H9 (cell line): ENCODE data around the gene TNFRSF21. TPM values are rescaled to one million over a fixed set of nuclear protein-coding genes. Genes with fewer than 3 reads are reported as not detected.

Source experiments
- DNase-seq: peaks from one replicate; pipeline ENCODE4 v3.0.0-alpha.2; 2017
- H2AFZ ChIP-seq: one replicate; pipeline ENCODE4 v1.6.1; 2013; ENCODE audit warnings: mild to moderate bottlenecking, low read length, control low read depth, moderate library complexity
- H2AK5ac ChIP-seq: 2 replicates; pipeline ENCODE4 v1.6.1; 2013; ENCODE audit warnings: low read length, control low read depth, mixed read lengths; ENCODE audit not compliant: insufficient read length
- H2BK120ac ChIP-seq: one replicate; pipeline ENCODE4 v1.6.1; 2013; ENCODE audit warnings: low read depth, mild to moderate bottlenecking, low read length, control low read depth, inconsistent platforms; ENCODE audit not compliant: poor library complexity, severe bottlenecking
- H2BK12ac ChIP-seq: 2 replicates; pipeline ENCODE4 v1.6.1; 2013; ENCODE audit warnings: low read length, control low read depth, mixed read lengths, low read depth; ENCODE audit not compliant: insufficient read length
- H2BK15ac ChIP-seq: 2 replicates; pipeline ENCODE4 v1.6.1; 2013; ENCODE audit warnings: low read depth, low read length, control low read depth
- H2BK20ac ChIP-seq: one replicate; pipeline ENCODE4 v1.6.1; 2013; ENCODE audit warnings: low read depth, mild to moderate bottlenecking, low read length, control low read depth, inconsistent platforms; ENCODE audit not compliant: poor library complexity, severe bottlenecking
- H2BK5ac ChIP-seq: 2 replicates; pipeline ENCODE4 v1.6.1; 2013; ENCODE audit warnings: low read length, control low read depth, mixed read lengths; ENCODE audit not compliant: insufficient read length
- H3K14ac ChIP-seq: 2 replicates; pipeline ENCODE4 v1.6.1; 2013; ENCODE audit warnings: low read length, control low read depth; ENCODE audit not compliant: insufficient read depth
- H3K18ac ChIP-seq: 2 replicates; pipeline ENCODE4 v1.6.1; 2013; ENCODE audit warnings: low read depth, mild to moderate bottlenecking, mixed read lengths, low read length, control low read depth; ENCODE audit not compliant: insufficient read length
- H3K23ac ChIP-seq: 2 replicates; pipeline ENCODE4 v1.6.1; 2013; ENCODE audit warnings: low read length, control low read depth, mixed read lengths, low read depth; ENCODE audit not compliant: insufficient read length
- H3K23me2 ChIP-seq: 2 replicates; pipeline ENCODE4 v1.6.1; 2013; ENCODE audit warnings: low read depth, mild to moderate bottlenecking, mixed read lengths, low read length, control low read depth; ENCODE audit not compliant: insufficient read length, poor library complexity, severe bottlenecking
- H3K27ac ChIP-seq: 2 replicates; pipeline ENCODE4 v1.5.1; 2013; ENCODE audit warnings: low read length, control low read depth, mixed read lengths, low read depth; ENCODE audit not compliant: insufficient read length
- H3K27me3 ChIP-seq: 2 replicates; pipeline ENCODE4 v1.6.1; 2013; ENCODE audit warnings: low read length, control low read depth, inconsistent platforms; ENCODE audit not compliant: insufficient read depth
- H3K4ac ChIP-seq: 2 replicates; pipeline ENCODE4 v1.6.1; 2013; ENCODE audit warnings: low read depth, mild to moderate bottlenecking, control low read depth, inconsistent platforms, low read length, moderate library complexity
- H3K4me1 ChIP-seq: 2 replicates; pipeline ENCODE4 v1.6.1; 2013; ENCODE audit warnings: low read length, control low read depth, inconsistent platforms; ENCODE audit not compliant: insufficient read depth
- H3K4me2 ChIP-seq: 2 replicates; pipeline ENCODE4 v1.6.1; 2013; ENCODE audit warnings: low read length, control low read depth, mixed read lengths; ENCODE audit not compliant: insufficient read length, insufficient read depth
- H3K56ac ChIP-seq: 2 replicates; pipeline ENCODE4 v1.6.1; 2013; ENCODE audit warnings: low read depth, mild to moderate bottlenecking, mixed read lengths, low read length, control low read depth; ENCODE audit not compliant: insufficient read length
- H3K79me1 ChIP-seq: 2 replicates; pipeline ENCODE4 v1.6.1; 2013; ENCODE audit warnings: low read depth, mild to moderate bottlenecking, moderate library complexity, low read length, control low read depth, inconsistent platforms; ENCODE audit not compliant: insufficient read depth, poor library complexity, severe bottlenecking
- H3K79me2 ChIP-seq: 2 replicates; pipeline ENCODE4 v1.6.1; 2013; ENCODE audit warnings: low read length, control low read depth, inconsistent platforms; ENCODE audit not compliant: insufficient read depth
- H3K9ac ChIP-seq: 2 replicates; pipeline ENCODE4 v1.6.1; 2013; ENCODE audit warnings: low read length, control low read depth, mixed read lengths; ENCODE audit not compliant: insufficient read length; ENCODE audit errors: extremely low read depth
- H3K9me3 ChIP-seq: one replicate; pipeline ENCODE4 v1.6.1; 2013; ENCODE audit warnings: low read depth, low read length, inconsistent platforms; ENCODE audit not compliant: control insufficient read depth
- H3T11ph ChIP-seq: one replicate; pipeline ENCODE4 v1.6.1; 2013; ENCODE audit warnings: mild to moderate bottlenecking, low read length, control low read depth, inconsistent platforms
- H4K20me1 ChIP-seq: one replicate; pipeline ENCODE4 v1.6.1; 2013; ENCODE audit not compliant: control insufficient read depth, insufficient read length, insufficient read depth
- H4K5ac ChIP-seq: 2 replicates; pipeline ENCODE4 v1.6.1; 2013; ENCODE audit warnings: low read depth, mild to moderate bottlenecking, mixed read lengths, low read length, control low read depth; ENCODE audit not compliant: insufficient read length
- H4K8ac ChIP-seq: replicated peaks from 2 replicates; pipeline ENCODE4 v1.6.1; 2013; ENCODE audit warnings: low read length, control low read depth, mixed read lengths, low read depth; ENCODE audit not compliant: insufficient read length
- H4K91ac ChIP-seq: 2 replicates; pipeline ENCODE4 v1.6.1; 2013; ENCODE audit warnings: low read depth, mild to moderate bottlenecking, moderate library complexity, mixed read lengths, low read length, control low read depth; ENCODE audit not compliant: insufficient read length
- H3K27ac Mint-ChIP-seq, 3 experiments: 2 replicates in 2 of 3; 3 replicates in 1 of 3; pipeline ENCODE4 v1.8.0; 2020 to 2021; ENCODE audit warnings: mixed read lengths in 3 of 3, mild to moderate bottlenecking in 1 of 3, moderate library complexity in 1 of 3
- H3K27me3 Mint-ChIP-seq: 2 replicates; pipeline ENCODE4 v1.8.0; 2021; ENCODE audit warnings: low read depth, mild to moderate bottlenecking, moderate library complexity, mixed read lengths
- H3K36me3 Mint-ChIP-seq, 3 experiments: 2 replicates in 2 of 3; 3 replicates in 1 of 3; pipeline ENCODE4 v1.8.0; 2020 to 2021; ENCODE audit warnings: low read depth in 3 of 3, mixed read lengths in 3 of 3; ENCODE audit not compliant: insufficient read depth in 1 of 3
- H3K4me1 Mint-ChIP-seq, 2 experiments: 2 replicates each; pipeline ENCODE4 v1.8.0; 2020; ENCODE audit warnings: mixed read lengths in 2 of 2
- H3K4me3 Mint-ChIP-seq, 2 experiments: 2 replicates in 1 of 2; 3 replicates in 1 of 2; pipeline ENCODE4 v1.8.0; 2020 to 2021; ENCODE audit warnings: mild to moderate bottlenecking in 2 of 2, mixed read lengths in 2 of 2, moderate library complexity in 1 of 2
- H3K9me3 Mint-ChIP-seq, 2 experiments: 2 replicates in 1 of 2; 3 replicates in 1 of 2; pipeline ENCODE4 v1.8.0; 2020; ENCODE audit warnings: mild to moderate bottlenecking in 2 of 2, mixed read lengths in 2 of 2, moderate library complexity in 1 of 2
- whole genome bisulfite sequencing: extraction: QIAGEN DNeasy Blood & Tissue Kit; methylation state at CpG from one replicate; pipeline ENCODE4 v1.1.7; 2013; ENCODE audit warnings: missing lambda C conversion rate, low lambda C conversion rate, mixed read lengths; ENCODE audit not compliant: insufficient read length; ENCODE audit errors: extremely low coverage; 5-methylcytosine and 5-hydroxymethylcytosine counted together
- total RNA-seq: library from RNA; stranded (reverse); gene quantifications from 2 replicates; pipeline ENCODE4 v1.2.1, GENCODE V29; 2021
- TF ChIP-seq, protein P1 (sequence below): fragments of 200-600 bp; sonication (generic); conservative IDR thresholded peaks from 3 replicates; pipeline ENCODE4 v1.8.0; 2021; ENCODE audit warnings: antibody characterized with exemption, mild to moderate bottlenecking

Gene TNFRSF21
- total RNA-seq, 1 experiment from 2014 or later, result 39.1 TPM

DNA sequence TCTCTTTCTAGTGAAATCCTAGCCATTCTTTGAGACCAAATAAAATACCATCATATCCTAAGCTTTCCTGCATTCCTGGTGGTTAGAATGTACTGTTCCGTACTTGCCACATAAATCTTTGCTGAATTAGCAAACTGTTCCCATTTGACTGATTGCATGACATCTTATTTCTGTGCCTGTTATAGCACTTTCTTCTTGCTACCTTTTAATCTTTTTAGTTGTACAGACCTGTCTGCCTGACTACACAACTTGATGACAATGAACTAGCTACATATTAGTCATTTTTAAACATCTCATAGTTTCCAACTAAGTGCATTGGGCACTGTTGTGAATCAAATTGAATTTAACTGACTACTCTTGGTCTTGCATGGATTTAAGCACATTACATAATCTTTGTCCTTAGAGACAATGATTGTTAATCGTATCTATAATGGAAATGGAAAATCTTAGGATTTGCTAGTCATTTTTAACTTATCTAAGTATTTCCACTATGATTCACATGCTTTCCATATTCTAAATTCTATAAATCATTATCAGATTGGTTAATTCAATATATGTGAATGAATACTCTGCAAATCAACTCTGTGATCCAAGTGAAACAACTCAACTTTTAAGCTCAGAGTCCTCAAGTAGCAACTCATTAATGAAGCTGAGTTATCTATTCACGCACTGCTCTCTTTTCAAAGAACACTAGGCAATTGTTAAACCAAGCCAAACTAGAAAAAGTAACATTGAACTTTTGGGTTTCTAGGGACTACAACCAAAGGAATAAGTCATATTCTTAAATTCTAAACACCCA lies 109.0 kb downstream of the TNFRSF21 start:
- H2BK120ac ChIP-seq, result no peak overlapping the region
- WGBS, result no CpG with 5 or more reads among the region's 3 CpGs
- TF ChIP-seq, protein P1, sequence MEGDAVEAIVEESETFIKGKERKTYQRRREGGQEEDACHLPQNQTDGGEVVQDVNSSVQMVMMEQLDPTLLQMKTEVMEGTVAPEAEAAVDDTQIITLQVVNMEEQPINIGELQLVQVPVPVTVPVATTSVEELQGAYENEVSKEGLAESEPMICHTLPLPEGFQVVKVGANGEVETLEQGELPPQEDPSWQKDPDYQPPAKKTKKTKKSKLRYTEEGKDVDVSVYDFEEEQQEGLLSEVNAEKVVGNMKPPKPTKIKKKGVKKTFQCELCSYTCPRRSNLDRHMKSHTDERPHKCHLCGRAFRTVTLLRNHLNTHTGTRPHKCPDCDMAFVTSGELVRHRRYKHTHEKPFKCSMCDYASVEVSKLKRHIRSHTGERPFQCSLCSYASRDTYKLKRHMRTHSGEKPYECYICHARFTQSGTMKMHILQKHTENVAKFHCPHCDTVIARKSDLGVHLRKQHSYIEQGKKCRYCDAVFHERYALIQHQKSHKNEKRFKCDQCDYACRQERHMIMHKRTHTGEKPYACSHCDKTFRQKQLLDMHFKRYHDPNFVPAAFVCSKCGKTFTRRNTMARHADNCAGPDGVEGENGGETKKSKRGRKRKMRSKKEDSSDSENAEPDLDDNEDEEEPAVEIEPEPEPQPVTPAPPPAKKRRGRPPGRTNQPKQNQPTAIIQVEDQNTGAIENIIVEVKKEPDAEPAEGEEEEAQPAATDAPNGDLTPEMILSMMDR, result no peak
- Mint-ChIP-seq H3K27me3 (peaks cover 2% of the 10 kb centered on the region), H3K36me3 (no peaks in the 10 kb centered on the region), H3K9me3 (no peaks in the 10 kb centered on the region), H3K4me1 (no peaks in the 10 kb centered on the region), H3K4me3 (no peak overlapping the region), H3K27ac (no peak overlapping the region)
- H4K8ac ChIP-seq, result no peak overlapping the region
- H4K20me1 ChIP-seq, result no peaks in the 10 kb centered on the region
- no peak overlapping the region for H2AK5ac ChIP-seq
- no peaks in the 10 kb centered on the region for H3K4me1 ChIP-seq
- H3T11ph ChIP-seq, result no peak overlapping the region
- no peak overlapping the region for H3K18ac ChIP-seq
- no peaks in the 10 kb centered on the region for H3K23me2 ChIP-seq
- no peak overlapping the region for H3K4ac ChIP-seq
- no peak overlapping the region for H2AFZ ChIP-seq
- H2BK20ac ChIP-seq, result no peak overlapping the region
- no peak overlapping the region for H2BK15ac ChIP-seq
- H3K56ac ChIP-seq, result no peak overlapping the region
- H2BK12ac ChIP-seq, result no peak overlapping the region
- no peak overlapping the region for H3K27ac ChIP-seq
- DNase-seq, result no peak
- no peak overlapping the region for H3K4me2 ChIP-seq
- H3K9me3 ChIP-seq, result no peaks in the 10 kb centered on the region
- no peak overlapping the region for H4K91ac ChIP-seq
- H4K5ac ChIP-seq, result no peak overlapping the region
- no peak overlapping the region for H3K14ac ChIP-seq
- H3K79me2 ChIP-seq, result no peaks in the 10 kb centered on the region
- no peak overlapping the region for H3K23ac ChIP-seq
- H3K9ac ChIP-seq, result no peak overlapping the region
- H3K27me3 ChIP-seq, result no peaks in the 10 kb centered on the region
- no peak overlapping the region for H2BK5ac ChIP-seq
- no peaks in the 10 kb centered on the region for H3K79me1 ChIP-seq
